Stimulated activated CD4-positive, alpha-beta T cell treated with anti-CD3 and anti-CD28 coated beads, Interleukin-4, amount 100 ng/mL, for 24 hours (primary cell): ENCODE results near the gene CITED2.
"Not testable (repeated sequence)": the region's sequence is repeated elsewhere in the genome, so short reads cannot be mapped to it uniquely, and the experiment has no call there.

Source experiments
- DNase-seq: peaks from one replicate; pipeline ENCODE4 v3.0.0-alpha.2; 2020

The CITED2 gene, protein sequence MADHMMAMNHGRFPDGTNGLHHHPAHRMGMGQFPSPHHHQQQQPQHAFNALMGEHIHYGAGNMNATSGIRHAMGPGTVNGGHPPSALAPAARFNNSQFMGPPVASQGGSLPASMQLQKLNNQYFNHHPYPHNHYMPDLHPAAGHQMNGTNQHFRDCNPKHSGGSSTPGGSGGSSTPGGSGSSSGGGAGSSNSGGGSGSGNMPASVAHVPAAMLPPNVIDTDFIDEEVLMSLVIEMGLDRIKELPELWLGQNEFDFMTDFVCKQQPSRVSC

GRCh38 chr6:139374357-139375225 lies at the start of gene CITED2:
Gene CITED2 (minus strand): TSS chr6:139374648. CDS start chr6:139373944, 704 bp downstream.
- DNase-seq, result peak; percentile 92

GRCh38 chr6:139423037-139423703 lies 48.7 kb upstream of the CITED2 start:
- DNase-seq, result no peak

GRCh38 chr6:139422105-139423036 lies 47.9 kb upstream of the CITED2 start:
- no peak for DNase-seq

- DNase-seq, result no peak
Measured at GRCh38 chr6:139418481-139419132, 44.2 kb upstream of the CITED2 start.

DNA sequence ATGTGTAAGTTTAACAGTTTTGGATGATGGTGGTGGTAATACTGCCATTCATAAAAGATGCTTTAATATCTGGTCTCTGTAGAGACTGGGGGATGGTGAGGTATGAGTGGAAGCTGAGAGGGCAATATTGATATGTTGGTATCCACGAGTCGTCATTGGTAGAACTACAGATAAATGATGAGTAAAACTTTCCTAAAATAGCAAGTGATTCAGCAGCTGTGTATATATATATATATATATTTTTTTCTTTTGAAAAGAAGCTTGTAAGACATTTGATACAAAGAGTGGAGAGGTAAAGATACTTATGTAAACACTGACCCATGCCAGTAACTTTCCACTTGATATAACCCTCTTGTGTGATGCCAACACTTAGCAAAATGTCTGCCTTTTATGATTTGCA lies 41.7 kb upstream of the CITED2 start:
- no peak for DNase-seq

GRCh38 chr6:139415365-139415764 lies 40.9 kb upstream of the CITED2 start:
- no peak for DNase-seq

DNA sequence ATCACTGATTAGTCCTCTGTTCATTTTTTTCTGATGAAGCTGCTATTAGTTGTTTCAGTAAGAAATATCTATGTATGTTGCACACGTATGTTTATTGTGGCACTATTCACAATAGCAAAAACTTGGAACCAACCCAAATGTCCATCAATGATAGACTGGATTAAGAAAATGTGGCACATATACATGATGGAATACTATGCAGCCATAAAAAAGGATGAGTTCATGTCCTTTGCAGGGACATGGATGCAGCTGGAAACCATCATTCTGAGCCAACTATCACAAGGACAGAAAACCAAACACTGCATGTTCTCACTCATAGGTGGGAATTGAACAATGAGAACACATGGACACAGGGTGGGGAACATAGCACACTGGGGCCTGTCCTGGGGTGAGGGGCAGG lies 37.7 kb upstream of the CITED2 start:
- not testable (repeated sequence) for DNase-seq

DNA sequence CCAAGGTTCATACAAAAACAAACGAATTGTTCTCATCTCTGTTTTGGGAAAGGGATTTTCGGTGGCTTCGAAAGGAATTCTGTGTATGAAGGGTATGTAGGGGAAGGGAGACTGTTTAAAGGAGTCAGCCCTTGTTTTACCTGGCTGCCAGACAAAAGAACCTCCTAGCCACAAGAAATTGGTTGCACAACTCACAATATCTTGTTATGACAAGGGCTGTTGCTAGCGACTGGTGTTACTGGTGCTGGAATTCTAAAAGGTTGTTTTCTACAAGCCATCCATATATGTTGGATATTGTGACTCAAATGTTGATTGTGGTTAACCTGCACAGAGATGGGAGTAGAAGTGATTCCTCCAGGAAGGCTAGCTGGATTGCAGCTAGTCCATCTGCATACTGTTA lies 34.6 kb upstream of the CITED2 start:
- DNase-seq, result no peak

DNA sequence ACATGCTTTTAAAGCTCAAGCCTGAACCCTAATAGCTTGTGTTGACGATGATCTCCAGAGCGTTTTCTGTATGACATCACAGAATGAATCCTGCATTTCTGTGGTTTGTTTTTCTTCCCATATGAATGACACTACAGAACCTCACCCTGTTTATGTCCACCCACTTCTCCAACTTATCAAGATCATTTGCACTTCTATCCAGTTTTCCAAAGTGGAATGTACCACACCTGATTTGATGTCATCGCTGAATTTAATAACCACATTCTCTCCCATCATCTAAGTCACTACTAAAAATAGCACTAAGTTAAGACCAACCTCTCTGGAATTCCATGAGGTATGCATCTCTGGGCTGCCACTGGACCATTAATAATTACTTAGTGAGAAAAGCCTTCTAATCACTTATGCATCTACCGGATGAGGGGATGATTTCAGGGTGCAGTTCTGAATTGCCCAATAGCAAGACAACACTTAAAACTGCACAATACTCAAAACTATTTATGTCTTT lies 33.3 kb upstream of the CITED2 start:
- DNase-seq, result no peak

DNA sequence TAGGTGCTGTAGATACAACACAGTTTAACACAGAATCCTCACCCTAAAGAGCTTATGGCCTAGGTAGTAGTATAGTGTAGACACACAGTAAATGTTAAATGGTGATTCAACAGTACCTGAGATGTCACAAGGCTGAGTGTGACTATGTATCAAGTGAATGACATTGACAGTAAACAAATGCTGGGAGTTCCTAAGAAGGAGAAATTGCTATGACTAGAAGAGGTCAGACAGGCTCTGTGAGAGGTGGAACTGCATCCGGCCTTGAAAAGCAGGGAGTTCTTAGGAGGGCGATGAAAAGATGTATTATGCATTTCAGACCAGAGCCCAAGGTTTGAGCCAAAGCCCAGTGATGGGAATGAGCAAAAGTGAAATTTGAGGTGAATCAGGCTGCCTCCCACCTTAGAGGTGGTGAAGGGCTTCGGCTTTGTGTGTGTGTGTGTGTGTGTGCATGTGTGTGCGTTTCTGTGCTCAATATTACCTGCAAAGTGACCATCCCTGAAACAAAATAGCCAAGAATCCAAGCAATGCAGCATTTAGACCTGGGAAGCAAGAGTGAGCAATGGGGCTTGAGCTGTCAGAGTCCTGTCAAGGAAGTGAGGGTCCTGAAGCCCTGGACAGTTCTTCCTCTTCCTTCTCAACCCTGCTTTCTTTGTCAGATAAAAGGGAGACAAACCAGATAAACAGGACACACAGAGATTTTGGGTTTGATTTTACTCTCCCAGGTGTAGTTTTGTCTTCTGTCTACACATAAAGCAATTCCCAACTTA lies 32.3 kb upstream of the CITED2 start:
- DNase-seq, result no peak

- no peak for DNase-seq
Measured at GRCh38 chr6:139402876-139403386, 28.5 kb upstream of the CITED2 start.

GRCh38 chr6:139398658-139399057 lies 24.2 kb upstream of the CITED2 start:
- DNase-seq, result no peak

GRCh38 chr6:139395891-139396301 lies 21.4 kb upstream of the CITED2 start:
- DNase-seq, result no peak

DNA sequence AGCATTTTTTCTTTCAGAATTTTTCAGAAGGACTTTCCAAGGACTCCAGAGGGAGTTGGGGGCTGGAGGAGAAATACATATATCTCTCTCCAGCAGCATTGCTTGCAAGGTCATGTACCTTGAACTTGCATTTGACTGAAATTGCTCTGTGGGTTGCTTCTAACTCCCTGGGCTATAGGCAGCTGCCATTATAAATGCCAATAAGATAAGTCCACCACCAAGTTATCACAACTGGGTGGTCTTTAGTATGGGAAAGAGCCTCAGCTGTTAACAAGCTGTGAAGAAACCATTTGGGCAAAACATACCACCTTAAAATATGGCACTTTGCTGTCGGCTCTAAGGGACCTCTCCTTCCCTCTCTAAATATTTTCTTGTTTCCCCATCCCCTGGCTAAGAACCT lies 20.9 kb upstream of the CITED2 start:
- no peak for DNase-seq

GRCh38 chr6:139394027-139394649 lies 19.7 kb upstream of the CITED2 start:
- no peak for DNase-seq

DNA sequence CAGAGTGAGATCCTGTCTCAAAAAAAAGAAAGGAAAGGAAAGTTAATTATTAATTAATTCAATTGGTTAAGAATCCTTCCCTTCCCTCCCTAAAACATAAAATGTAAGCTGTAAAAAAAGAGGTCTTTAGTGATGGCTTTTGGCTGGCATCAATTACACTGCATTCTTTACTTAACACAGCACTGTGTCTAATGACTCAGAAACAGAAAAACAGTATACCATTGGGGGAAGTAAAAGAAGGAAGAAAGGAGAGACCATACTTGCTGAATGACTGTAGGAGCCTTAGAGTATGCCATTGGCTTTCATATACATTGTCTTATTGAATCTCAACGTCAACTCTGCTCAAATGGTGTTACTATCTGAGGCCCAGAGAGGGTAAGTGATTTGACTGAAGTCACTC lies 18.3 kb upstream of the CITED2 start:
- DNase-seq, result no peak

DNA sequence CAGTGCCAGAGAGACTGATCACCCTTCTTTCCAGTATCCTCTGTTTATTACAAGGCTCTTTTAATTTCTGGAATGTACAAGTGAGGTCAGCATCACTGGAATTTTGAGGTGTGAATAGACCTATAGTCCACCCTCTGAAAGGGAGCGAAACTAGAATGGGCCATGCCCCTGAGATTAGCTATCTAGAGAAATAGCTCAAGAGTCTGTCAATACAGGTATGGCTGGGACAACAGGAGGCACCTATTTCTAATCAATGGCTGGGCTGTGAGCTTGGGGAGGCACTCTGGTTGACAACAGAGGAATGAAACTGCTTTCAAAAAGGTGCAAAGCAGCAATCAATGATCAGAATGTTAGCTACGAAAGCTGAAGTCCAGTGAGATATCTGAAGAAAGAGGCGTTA lies 17.3 kb upstream of the CITED2 start:
- DNase-seq, result no peak

GRCh38 chr6:139390447-139390846 lies 16.0 kb upstream of the CITED2 start:
- DNase-seq, result no peak

DNA sequence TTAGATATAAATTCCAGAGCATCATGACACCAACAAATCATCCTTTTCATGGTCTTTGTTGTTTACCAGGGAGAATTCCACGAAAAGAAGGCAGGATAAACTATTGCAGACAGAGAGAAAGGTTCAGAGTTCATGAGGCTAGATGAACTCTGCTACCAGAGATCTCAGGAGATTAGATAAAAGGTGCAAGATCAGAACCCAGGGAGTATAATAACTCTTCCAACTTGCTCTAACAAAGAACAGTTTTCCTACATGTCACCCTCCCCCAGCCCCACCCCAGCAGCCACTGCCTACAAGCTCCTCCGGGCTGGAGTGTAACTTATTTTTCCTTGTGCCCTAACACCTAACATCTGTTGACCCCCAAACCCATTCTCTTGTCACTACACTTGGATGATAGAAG lies 13.9 kb upstream of the CITED2 start:
- DNase-seq, result no peak

DNA sequence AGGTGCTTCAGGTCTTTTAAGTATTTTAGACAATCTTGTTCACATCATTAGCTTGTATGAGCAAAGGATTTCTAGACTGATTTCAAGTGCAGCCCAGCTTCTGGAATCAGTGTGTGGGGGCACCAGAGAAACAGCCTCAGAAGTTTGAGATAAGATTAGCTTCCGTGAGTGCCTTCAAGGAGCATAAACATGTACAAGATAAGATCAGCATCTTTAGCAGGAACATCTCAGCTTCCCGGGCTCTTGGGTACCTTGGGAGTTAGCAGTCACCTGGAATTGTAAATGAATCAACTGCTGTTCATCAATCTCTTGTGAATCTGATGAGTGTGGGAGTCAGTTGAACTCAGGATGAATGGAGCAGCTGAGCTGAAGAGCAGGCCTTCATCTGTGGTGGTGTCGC lies 12.0 kb upstream of the CITED2 start:
- no peak for DNase-seq
